Prostate gland (tissue), 2 donors: ENCODE data around the gene COG5.

Experiments used
- POLR2A ChIP-seq: fragments of 450-650 bp; IDR thresholded peaks from one replicate; pipeline ENCODE4 v1.6.1; 2016; ENCODE audit warnings: antibody characterized with exemption, mild to moderate bottlenecking
- POLR2AphosphoS5 ChIP-seq: sonication (generic); formaldehyde crosslinking; IDR thresholded peaks from one replicate; pipeline ENCODE4 v1.6.1; 2017; ENCODE audit warnings: antibody characterized with exemption
- TF ChIP-seq, protein P1 (sequence below), 4 experiments: fragments of 200-600 bp in 2 of 4; fragments of 450-650 bp in 2 of 4; sonication (generic) in 2 of 4; IDR thresholded peaks; 1 replicate in 3 of 4; 2 replicates in 1 of 4; pipeline ENCODE4 v1.5.1; 2016 to 2019; ENCODE audit warnings: antibody characterized with exemption in 4 of 4, mild to moderate bottlenecking in 2 of 4, moderate library complexity in 2 of 4

DNA sequence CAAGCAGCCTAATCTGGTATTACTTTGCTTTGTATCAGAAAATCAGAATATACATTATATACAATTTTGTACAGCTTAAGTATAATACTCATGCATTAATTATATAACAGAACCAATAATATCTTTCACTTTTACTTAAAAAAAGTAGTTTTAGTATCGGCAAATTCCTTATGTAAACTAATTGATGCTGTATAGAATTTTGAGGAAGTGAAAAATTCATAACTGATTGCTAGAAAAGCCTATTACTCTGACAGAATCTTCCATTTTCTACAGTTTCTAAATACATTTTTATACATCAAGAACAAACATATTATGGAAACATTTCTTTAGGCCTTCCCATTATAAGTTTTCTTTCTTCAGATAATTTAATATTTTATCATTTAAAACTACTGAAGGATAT is 217.8 kb downstream of the COG5 start:
- no peak for TF ChIP-seq POLR2A
- TF ChIP-seq, protein P1, sequence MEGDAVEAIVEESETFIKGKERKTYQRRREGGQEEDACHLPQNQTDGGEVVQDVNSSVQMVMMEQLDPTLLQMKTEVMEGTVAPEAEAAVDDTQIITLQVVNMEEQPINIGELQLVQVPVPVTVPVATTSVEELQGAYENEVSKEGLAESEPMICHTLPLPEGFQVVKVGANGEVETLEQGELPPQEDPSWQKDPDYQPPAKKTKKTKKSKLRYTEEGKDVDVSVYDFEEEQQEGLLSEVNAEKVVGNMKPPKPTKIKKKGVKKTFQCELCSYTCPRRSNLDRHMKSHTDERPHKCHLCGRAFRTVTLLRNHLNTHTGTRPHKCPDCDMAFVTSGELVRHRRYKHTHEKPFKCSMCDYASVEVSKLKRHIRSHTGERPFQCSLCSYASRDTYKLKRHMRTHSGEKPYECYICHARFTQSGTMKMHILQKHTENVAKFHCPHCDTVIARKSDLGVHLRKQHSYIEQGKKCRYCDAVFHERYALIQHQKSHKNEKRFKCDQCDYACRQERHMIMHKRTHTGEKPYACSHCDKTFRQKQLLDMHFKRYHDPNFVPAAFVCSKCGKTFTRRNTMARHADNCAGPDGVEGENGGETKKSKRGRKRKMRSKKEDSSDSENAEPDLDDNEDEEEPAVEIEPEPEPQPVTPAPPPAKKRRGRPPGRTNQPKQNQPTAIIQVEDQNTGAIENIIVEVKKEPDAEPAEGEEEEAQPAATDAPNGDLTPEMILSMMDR (IDR thresholded peaks at IDR 0.05): no peak
- TF ChIP-seq POLR2AphosphoS5: no peak
